Effector CD4-positive, alpha-beta T cell (primary cell): ENCODE results near the gene ST3GAL4.
"Not testable (repeated sequence)": the region's sequence is repeated elsewhere in the genome, so short reads cannot be mapped to it uniquely, and the experiment has no call there.

ENCODE experiments used
- DNase-seq: peaks from one replicate; pipeline ENCODE4 v3.0.0-alpha.2; 2020

The ST3GAL4 gene

GRCh38 chr11:126366064-126366822, 10.8 kb downstream of the ST3GAL4 start:
- no peak for DNase-seq

- DNase-seq: not testable (repeated sequence)
Observed at GRCh38 chr11:126366823-126367654, 11.6 kb downstream of the ST3GAL4 start.

- not testable (repeated sequence) for DNase-seq
Observed at GRCh38 chr11:126367806-126368205, 12.3 kb downstream of the ST3GAL4 start.

GRCh38 chr11:126368336-126369119, 13.0 kb downstream of the ST3GAL4 start:
- DNase-seq: not testable (repeated sequence)

- no peak for DNase-seq
Observed at GRCh38 chr11:126370016-126370415, 14.5 kb downstream of the ST3GAL4 start.

- DNase-seq: no peak
Observed at GRCh38 chr11:126371595-126371994, 16.1 kb downstream of the ST3GAL4 start.

GRCh38 chr11:126373389-126374066, 18.0 kb downstream of the ST3GAL4 start:
- DNase-seq: not testable (repeated sequence)

GRCh38 chr11:126374562-126375300, 19.2 kb downstream of the ST3GAL4 start:
- not testable (repeated sequence) for DNase-seq

- no peak for DNase-seq
Observed at GRCh38 chr11:126375726-126376125, 20.2 kb downstream of the ST3GAL4 start.

GRCh38 chr11:126378763-126379162, 23.3 kb downstream of the ST3GAL4 start:
- DNase-seq: no peak

- no peak for DNase-seq
Observed at GRCh38 chr11:126380909-126381308, 25.4 kb downstream of the ST3GAL4 start.

- not testable (repeated sequence) for DNase-seq
Observed at GRCh38 chr11:126381960-126382359, 26.5 kb downstream of the ST3GAL4 start.

- DNase-seq: not testable (repeated sequence)
Observed at GRCh38 chr11:126382641-126383040, 27.2 kb downstream of the ST3GAL4 start.

- no peak for DNase-seq
Observed at GRCh38 chr11:126383339-126384335, 28.2 kb downstream of the ST3GAL4 start.

- no peak for DNase-seq
Observed at GRCh38 chr11:126384449-126385070, 29.1 kb downstream of the ST3GAL4 start.

- no peak for DNase-seq
Observed at GRCh38 chr11:126385991-126386728, 30.7 kb downstream of the ST3GAL4 start.

- not testable (repeated sequence) for DNase-seq
Observed at GRCh38 chr11:126386729-126387071, 31.2 kb downstream of the ST3GAL4 start.

GRCh38 chr11:126387857-126388256, 32.4 kb downstream of the ST3GAL4 start:
- DNase-seq: no peak

GRCh38 chr11:126390272-126390867, 34.9 kb downstream of the ST3GAL4 start:
- DNase-seq: no peak
